Uterus (tissue), 2 donors: ENCODE results near the gene CLEC2D.

Experiments used
- CTCF ChIP-seq, 4 experiments: fragments of 200-600 bp in 2 of 4; fragments of 450-650 bp in 2 of 4; sonication (generic) in 2 of 4; IDR thresholded peaks; one replicate each; pipeline ENCODE4 v1.5.1; 2016 to 2019; ENCODE audit warnings: antibody characterized with exemption in 4 of 4, mild to moderate bottlenecking in 2 of 4, moderate library complexity in 1 of 4
- POLR2A ChIP-seq, 2 donors: fragments of 450-650 bp; IDR thresholded peaks; one replicate each; pipeline ENCODE4 v1.6.1; 2016; ENCODE audit warnings: antibody characterized with exemption in 2 of 2, mild to moderate bottlenecking in 1 of 2, moderate library complexity in 1 of 2

GRCh38 chr12:9634969-9635754, 34.4 kb upstream of the CLEC2D start:
- no peak for TF ChIP-seq CTCF (IDR thresholded peaks at IDR 0.05)
- TF ChIP-seq POLR2A (IDR thresholded peaks at IDR 0.05) = no peak
